Testis (tissue), 3 donors: ENCODE results near the gene MYH15. TPM values are rescaled to one million over a fixed set of nuclear protein-coding genes. Genes with fewer than 3 reads are reported as not detected.

Source experiments
- DNase-seq: peaks from one replicate; pipeline ENCODE4 v3.0.0-alpha.2; 2019
- H3K27ac ChIP-seq, 2 donors: fragments of 200-600 bp; sonication (generic); one replicate each; pipeline ENCODE4 v1.5.1; 2019
- H3K27me3 ChIP-seq: fragments of 200-600 bp; sonication (generic); one replicate; pipeline ENCODE4 v1.5.1; 2019
- H3K36me3 ChIP-seq: fragments of 200-600 bp; sonication (generic); one replicate; pipeline ENCODE4 v1.5.1; 2017; ENCODE audit warnings: low read depth; ENCODE audit errors: missing control alignments
- H3K4me1 ChIP-seq: fragments of 200-600 bp; sonication (generic); one replicate; pipeline ENCODE4 v1.5.1; 2019
- H3K4me3 ChIP-seq, 2 donors: fragments of 200-600 bp; sonication (generic); one replicate each; pipeline ENCODE4 v1.5.1; 2017 to 2019
- H3K9me3 ChIP-seq: fragments of 200-600 bp; sonication (generic); one replicate; pipeline ENCODE4 v1.5.1; 2017
- POLR2A ChIP-seq: fragments of 450-650 bp; IDR thresholded peaks from one replicate; pipeline ENCODE4 v1.6.1; 2017; ENCODE audit warnings: antibody characterized with exemption, mild to moderate bottlenecking, moderate library complexity
- WGBS, 2 donors: methylation state at CpG; one replicate each; pipeline ENCODE4 v1.1.5; 2018; 5-methylcytosine and 5-hydroxymethylcytosine counted together
- intact Hi-C: fragments of 100-400 bp; cut with DNase I; formaldehyde crosslinking; loops from one replicate; pipeline ENCODE4 v1.15.1; 2023; ENCODE audit warnings: low total_unique reads
- polyA plus RNA-seq: library from polyadenylated mRNA; stranded (reverse); fragments of 350-450 nt; fragmentation: Illumina TruSeq; extraction: RNeasy Lipid Tissue Mini Kit (QIAGEN cat#74804); gene quantifications from one replicate; pipeline ENCODE4 v1.2.3, GENCODE V29; 2014; ENCODE audit warnings: low read depth, low replicate concordance; ENCODE audit not compliant: insufficient read depth
- total RNA-seq, 2 donors: library from RNA; depleted of rRNA; stranded (reverse); fragments of >200 nt; gene quantifications; one replicate each; pipeline ENCODE4 v1.2.3, GENCODE V29; 2016
- TF ChIP-seq, protein P1 (sequence below), 3 experiments: fragments of 450-650 bp in 2 of 3; fragments of 200-600 bp in 1 of 3; sonication (generic) in 1 of 3; IDR thresholded peaks; one replicate each; pipeline ENCODE4 v1.5.1; 2016 to 2019; ENCODE audit warnings: antibody characterized with exemption in 3 of 3, mild to moderate bottlenecking in 2 of 3, moderate library complexity in 1 of 3

The MYH15 gene
- total and polyA plus RNA-seq, 3 donors from 2014 or later, result 0.91 to 2.2 (median 1.8) TPM

DNA sequence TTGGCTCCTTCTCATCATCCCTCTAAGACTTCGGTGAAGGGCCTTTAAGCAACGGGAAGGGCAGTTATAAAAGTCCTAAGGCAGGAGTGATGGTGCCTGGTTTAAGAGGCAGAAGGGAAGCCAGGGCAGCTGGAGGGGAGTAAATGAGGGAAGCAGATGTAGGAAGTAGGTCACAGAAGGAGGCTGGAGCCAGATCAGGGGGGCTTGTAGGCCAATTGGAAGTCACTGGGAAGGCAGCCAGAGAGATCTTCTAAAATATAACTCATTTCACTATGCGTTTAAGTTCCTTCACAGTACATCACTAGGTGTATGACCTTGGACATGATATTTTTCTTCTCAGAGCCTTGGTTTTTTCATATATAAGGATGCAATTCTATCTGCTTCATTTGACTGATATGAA is 94.7 kb downstream of the MYH15 start:
- no peak for DNase-seq
- no peak for TF ChIP-seq POLR2A
- TF ChIP-seq, protein P1, sequence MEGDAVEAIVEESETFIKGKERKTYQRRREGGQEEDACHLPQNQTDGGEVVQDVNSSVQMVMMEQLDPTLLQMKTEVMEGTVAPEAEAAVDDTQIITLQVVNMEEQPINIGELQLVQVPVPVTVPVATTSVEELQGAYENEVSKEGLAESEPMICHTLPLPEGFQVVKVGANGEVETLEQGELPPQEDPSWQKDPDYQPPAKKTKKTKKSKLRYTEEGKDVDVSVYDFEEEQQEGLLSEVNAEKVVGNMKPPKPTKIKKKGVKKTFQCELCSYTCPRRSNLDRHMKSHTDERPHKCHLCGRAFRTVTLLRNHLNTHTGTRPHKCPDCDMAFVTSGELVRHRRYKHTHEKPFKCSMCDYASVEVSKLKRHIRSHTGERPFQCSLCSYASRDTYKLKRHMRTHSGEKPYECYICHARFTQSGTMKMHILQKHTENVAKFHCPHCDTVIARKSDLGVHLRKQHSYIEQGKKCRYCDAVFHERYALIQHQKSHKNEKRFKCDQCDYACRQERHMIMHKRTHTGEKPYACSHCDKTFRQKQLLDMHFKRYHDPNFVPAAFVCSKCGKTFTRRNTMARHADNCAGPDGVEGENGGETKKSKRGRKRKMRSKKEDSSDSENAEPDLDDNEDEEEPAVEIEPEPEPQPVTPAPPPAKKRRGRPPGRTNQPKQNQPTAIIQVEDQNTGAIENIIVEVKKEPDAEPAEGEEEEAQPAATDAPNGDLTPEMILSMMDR (IDR thresholded peaks at IDR 0.05), result no peak
- intact Hi-C loops, result no loop called here
- Histone ChIP-seq H3K4me1 (peaks cover 4% of the 10 kb centered on the region), H3K4me3 (no peak overlapping the region), H3K27ac (no peak overlapping the region), H3K36me3 (no peaks in the 10 kb centered on the region), H3K27me3 (no peaks in the 10 kb centered on the region), H3K9me3 (no peaks in the 10 kb centered on the region)
- 62 to 64% methylated on average over 3 of the region's 3 CpGs for WGBS, 2 donors

DNA sequence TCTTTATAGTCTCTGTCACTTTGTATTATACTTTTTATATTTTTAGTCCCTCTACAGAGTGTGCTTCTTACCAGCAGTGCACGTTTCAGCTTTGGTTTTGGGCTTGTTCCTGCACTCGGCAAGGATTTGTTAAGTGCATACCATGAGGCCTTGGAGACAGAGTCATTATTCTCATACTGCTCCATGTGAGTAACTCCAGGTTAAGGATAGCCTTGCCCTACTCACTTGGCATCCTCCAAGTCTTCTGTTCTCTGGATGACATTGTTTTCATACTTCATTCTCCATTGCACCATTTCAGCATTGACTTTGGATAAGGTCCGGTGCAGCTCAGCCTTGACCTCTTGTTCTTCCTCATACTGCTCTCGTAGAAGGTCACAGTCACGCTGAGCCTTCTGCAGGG is 96.4 kb downstream of the MYH15 start:
- Histone ChIP-seq H3K4me1 (peaks cover 5% of the 10 kb centered on the region), H3K4me3 (no peak overlapping the region), H3K27me3 (no peaks in the 10 kb centered on the region), H3K9me3 (no peaks in the 10 kb centered on the region), H3K36me3 (no peaks in the 10 kb centered on the region), H3K27ac (no peak overlapping the region)
- 42 to 57% methylated on average over 5 of the region's 5 CpGs for WGBS, 2 donors
- TF ChIP-seq, protein P1 (IDR thresholded peaks at IDR 0.05), result no peak
- TF ChIP-seq POLR2A, result no peak
- DNase-seq, result peak; percentile 22
- intact Hi-C loops, result no loop called here

DNA sequence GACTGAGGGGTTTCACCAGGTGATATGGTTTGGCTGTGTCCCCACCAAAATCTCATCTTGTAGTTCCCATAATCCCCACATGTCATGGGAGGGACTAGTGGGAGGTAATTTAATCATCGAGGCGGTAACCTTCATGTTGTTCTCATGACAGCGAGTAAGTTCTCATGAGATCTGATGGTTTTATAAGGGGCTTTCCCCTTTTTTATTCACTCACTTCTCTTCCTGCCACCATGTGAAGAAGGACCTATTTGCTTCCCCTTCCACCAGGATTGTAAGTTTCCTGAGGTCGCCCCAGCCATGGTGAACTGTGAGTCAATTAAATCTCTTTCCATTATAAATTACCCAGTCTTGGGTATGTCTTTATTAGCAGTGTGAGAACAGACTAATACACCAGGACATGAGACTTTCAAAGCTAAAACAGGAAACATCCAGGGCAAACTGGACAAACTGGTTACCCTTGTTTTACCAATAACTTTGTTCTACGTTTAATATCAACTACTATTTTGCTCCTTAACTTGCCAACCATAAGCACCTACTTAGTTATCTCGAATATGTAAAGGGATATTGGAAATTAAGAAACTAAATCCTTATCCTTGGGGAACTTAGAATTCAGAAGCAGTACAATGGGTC is 98.2 kb downstream of the MYH15 start:
- Histone ChIP-seq H3K9me3 (no peaks in the 10 kb centered on the region), H3K4me3 (no peak overlapping the region), H3K27ac (no peak overlapping the region), H3K36me3 (no peaks in the 10 kb centered on the region), H3K4me1 (peaks cover 5% of the 10 kb centered on the region), H3K27me3 (no peaks in the 10 kb centered on the region)
- TF ChIP-seq, protein P1 (IDR thresholded peaks at IDR 0.05), result no peak
- TF ChIP-seq POLR2A, result no peak
- no peak for DNase-seq
- intact Hi-C loops, result no loop called here
- 96% methylated on average over 6 of the region's 6 CpGs for WGBS, 2 donors

DNA sequence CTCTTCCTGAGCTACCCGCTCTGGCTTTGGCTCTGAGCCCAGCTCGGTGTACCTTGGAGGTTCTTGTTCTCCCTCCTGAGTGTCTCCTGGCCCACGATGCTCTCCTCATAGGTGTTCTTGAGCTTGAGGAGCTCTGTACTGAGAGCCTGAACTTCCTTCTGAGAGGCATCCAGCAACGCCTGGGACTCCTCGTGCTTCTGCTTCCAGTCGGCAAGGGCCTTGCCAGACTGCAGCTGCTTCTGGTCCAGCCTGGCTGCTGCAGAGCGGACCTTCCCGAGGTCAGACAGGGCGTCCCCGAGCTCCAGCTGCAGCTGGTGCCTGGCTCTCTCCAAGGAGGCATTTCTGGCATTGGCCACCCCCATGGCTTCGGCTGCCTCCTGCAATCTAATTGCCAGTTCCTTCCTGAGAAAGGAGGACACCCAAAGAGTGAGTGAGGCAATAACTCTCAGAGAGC is 99.8 kb downstream of the MYH15 start:
- Histone ChIP-seq H3K27me3 (no peaks in the 10 kb centered on the region), H3K4me3 (no peak overlapping the region), H3K27ac (no peak overlapping the region), H3K36me3 (no peaks in the 10 kb centered on the region), H3K4me1 (peaks cover 5% of the 10 kb centered on the region), H3K9me3 (no peaks in the 10 kb centered on the region)
- intact Hi-C loops, result no loop called here
- TF ChIP-seq POLR2A, result no peak
- TF ChIP-seq, protein P1 (IDR thresholded peaks at IDR 0.05), result no peak
- DNase-seq, result peak; percentile 61
- 54 to 61% methylated on average over 9 to 11 of the region's 11 CpGs for WGBS, 2 donors

- no peak for TF ChIP-seq POLR2A
- TF ChIP-seq, protein P1 (IDR thresholded peaks at IDR 0.05), result no peak
- no peak for DNase-seq
Measured at GRCh38 chr3:108409800-108410178, 100.6 kb downstream of the MYH15 start.

More at GRCh38 chr3:108409800-108410178, 100.6 kb downstream of the MYH15 start:
- Histone ChIP-seq H3K4me3 (no peak overlapping the region), H3K27ac (no peak overlapping the region), H3K4me1 (peaks cover 5% of the 10 kb centered on the region), H3K9me3 (no peaks in the 10 kb centered on the region), H3K27me3 (no peaks in the 10 kb centered on the region), H3K36me3 (no peaks in the 10 kb centered on the region)
- intact Hi-C loops, result no loop called here
- WGBS, 2 donors, result 91 to 93% methylated on average over 4 of the region's 4 CpGs
